ENCODE results near the gene TAF11L5.
"Not testable (repeated sequence)": the region's sequence is repeated elsewhere in the genome, so short reads cannot be mapped to it uniquely, and the experiment has no call there.

DNA sequence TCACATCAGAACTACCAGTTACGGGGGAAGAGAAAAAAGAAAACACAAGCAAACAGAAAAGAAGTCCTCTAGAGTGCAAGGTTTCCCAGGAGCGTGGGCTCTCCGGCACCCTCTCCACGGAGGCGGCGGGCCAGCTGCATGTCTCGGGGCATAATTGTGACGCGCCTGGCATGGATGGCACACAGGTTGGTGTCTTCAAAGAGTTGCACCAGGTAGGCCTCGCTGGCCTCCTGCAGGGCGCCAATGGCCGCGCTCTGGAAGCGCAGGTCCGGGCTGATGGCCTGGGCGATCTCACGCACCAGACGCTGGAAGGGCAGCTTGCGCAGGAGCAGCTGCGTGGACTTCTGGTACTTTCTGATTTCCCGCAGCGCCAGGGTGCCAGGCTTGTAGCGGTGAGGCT lies 33.8 kb upstream of the TAF11L5 start:
- TF ChIP-seq, protein P1, sequence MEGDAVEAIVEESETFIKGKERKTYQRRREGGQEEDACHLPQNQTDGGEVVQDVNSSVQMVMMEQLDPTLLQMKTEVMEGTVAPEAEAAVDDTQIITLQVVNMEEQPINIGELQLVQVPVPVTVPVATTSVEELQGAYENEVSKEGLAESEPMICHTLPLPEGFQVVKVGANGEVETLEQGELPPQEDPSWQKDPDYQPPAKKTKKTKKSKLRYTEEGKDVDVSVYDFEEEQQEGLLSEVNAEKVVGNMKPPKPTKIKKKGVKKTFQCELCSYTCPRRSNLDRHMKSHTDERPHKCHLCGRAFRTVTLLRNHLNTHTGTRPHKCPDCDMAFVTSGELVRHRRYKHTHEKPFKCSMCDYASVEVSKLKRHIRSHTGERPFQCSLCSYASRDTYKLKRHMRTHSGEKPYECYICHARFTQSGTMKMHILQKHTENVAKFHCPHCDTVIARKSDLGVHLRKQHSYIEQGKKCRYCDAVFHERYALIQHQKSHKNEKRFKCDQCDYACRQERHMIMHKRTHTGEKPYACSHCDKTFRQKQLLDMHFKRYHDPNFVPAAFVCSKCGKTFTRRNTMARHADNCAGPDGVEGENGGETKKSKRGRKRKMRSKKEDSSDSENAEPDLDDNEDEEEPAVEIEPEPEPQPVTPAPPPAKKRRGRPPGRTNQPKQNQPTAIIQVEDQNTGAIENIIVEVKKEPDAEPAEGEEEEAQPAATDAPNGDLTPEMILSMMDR (IDR thresholded peaks at IDR 0.05): not testable (repeated sequence)
- TF ChIP-seq POLR2A (IDR thresholded peaks at IDR 0.05): not testable (repeated sequence)

All from heart left ventricle (tissue), 13 donors.